BE2C (cell line): Measurements from ENCODE around the gene FBLN2.

ENCODE experiments used
- DNase-seq: peaks from one replicate; pipeline ENCODE4 v3.0.0-alpha.2; 2020
- H3K27me3 ChIP-seq: fragments of 250-450 bp; sonication (Bioruptor Pico); 2 replicates; pipeline ENCODE4 v1.5.1; 2020; ENCODE audit warnings: mild to moderate bottlenecking
- H3K36me3 ChIP-seq: fragments of 250-450 bp; sonication (Bioruptor Pico); 2 replicates; pipeline ENCODE4 v1.5.1; 2020; ENCODE audit warnings: mild to moderate bottlenecking
- H3K4me1 ChIP-seq: fragments of 250-450 bp; sonication (Bioruptor Pico); 2 replicates; pipeline ENCODE4 v1.5.1; 2020
- H3K4me3 ChIP-seq: 2 replicates; pipeline ENCODE4 v1.5.1; 2011; ENCODE audit warnings: low read depth, low read length
- H3K9me3 ChIP-seq: fragments of 250-450 bp; sonication (Bioruptor Pico); 2 replicates; pipeline ENCODE4 v1.5.1; 2020
- CTCF ChIP-seq: IDR thresholded peaks from 2 replicates; pipeline ENCODE4 v1.5.1; 2012; ENCODE audit warnings: mild to moderate bottlenecking, low read depth, low read length

The FBLN2 gene

DNA sequence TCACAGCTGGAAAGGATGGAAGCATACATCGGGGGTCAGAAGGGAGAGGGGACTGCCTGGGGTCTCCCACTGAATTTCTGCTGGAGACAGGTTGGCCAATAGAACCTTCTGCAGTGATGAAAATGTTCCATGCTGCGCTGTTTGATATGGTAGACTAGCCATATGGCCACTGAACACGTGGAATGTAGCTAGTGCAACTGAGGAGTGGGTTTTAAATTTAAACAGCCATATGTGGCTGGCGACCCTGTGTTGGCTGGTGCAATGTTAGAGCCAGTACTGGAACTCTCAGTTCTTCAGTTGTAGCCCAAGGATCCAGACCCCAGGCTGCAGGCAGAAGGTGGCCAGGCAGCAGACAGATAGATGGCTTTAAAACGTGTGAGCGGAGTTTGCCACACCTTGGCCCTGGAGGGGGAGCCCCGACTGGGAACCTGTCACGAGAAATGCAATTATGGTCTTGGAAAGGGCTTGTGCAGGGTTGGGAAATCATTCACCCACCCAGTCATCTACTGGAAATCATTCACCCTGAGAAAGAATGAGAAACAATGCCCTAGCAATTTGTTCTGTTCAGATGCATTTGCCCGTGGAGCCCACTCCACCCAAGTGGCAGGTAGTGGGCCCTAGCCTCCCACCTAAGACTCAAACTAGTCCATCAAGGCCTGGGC lies 127.6 kb downstream of the FBLN2 start:
- H3K36me3 ChIP-seq: no peaks in the 10 kb centered on the region
- H3K4me1 ChIP-seq: no peaks in the 10 kb centered on the region
- TF ChIP-seq CTCF: no peak
- H3K4me3 ChIP-seq: no peak overlapping the region
- H3K9me3 ChIP-seq: no peaks in the 10 kb centered on the region
- H3K27me3 ChIP-seq: no peaks in the 10 kb centered on the region
- DNase-seq: no peak

- TF ChIP-seq CTCF: no peak
- DNase-seq: no peak
- Histone ChIP-seq H3K36me3 (no peaks in the 10 kb centered on the region), H3K9me3 (no peaks in the 10 kb centered on the region), H3K4me3 (no peak overlapping the region), H3K27me3 (no peaks in the 10 kb centered on the region), H3K4me1 (no peaks in the 10 kb centered on the region)
These were observed 128.3 kb downstream of the FBLN2 start for GRCh38 chr3:13677272-13677671.

DNA sequence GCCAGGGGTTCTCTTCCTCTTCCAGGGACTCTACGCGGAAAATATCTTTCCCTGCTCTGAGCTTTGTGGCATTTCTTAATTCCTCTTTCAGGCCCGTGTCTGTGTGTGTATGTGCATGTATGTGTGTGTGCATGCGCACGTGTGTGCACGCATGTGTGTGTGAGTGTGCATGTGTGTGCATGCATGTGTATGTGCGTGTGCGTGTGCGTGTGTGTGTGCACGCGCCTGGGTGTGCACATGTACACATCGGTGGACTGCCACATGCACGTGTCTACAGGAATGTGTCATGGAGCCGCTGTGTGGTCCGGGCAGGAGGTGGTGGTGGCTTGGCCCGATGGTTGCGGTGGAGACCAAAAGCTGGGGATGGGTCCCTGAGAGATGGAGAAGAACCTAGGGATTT lies 133.0 kb downstream of the FBLN2 start:
- Histone ChIP-seq H3K4me1 (no peaks in the 10 kb centered on the region), H3K36me3 (no peaks in the 10 kb centered on the region), H3K4me3 (no peak overlapping the region), H3K9me3 (no peaks in the 10 kb centered on the region), H3K27me3 (no peaks in the 10 kb centered on the region)
- DNase-seq: no peak
- no peak for TF ChIP-seq CTCF

GRCh38 chr3:13682331-13683013 lies 133.5 kb downstream of the FBLN2 start:
- TF ChIP-seq CTCF: no peak
- DNase-seq: no peak
- Histone ChIP-seq H3K36me3 (no peaks in the 10 kb centered on the region), H3K27me3 (no peaks in the 10 kb centered on the region), H3K9me3 (no peaks in the 10 kb centered on the region), H3K4me3 (no peak overlapping the region), H3K4me1 (no peaks in the 10 kb centered on the region)

- H3K4me1 ChIP-seq: no peaks in the 10 kb centered on the region
- H3K36me3 ChIP-seq: no peaks in the 10 kb centered on the region
- no peak for DNase-seq
- no peaks in the 10 kb centered on the region for H3K9me3 ChIP-seq
- no peaks in the 10 kb centered on the region; the same call in 1 of the 2 replicates for H3K27me3 ChIP-seq
- H3K4me3 ChIP-seq: no peak overlapping the region
- no peak for TF ChIP-seq CTCF
These were observed 134.4 kb downstream of the FBLN2 start for GRCh38 chr3:13683288-13683687.

DNA sequence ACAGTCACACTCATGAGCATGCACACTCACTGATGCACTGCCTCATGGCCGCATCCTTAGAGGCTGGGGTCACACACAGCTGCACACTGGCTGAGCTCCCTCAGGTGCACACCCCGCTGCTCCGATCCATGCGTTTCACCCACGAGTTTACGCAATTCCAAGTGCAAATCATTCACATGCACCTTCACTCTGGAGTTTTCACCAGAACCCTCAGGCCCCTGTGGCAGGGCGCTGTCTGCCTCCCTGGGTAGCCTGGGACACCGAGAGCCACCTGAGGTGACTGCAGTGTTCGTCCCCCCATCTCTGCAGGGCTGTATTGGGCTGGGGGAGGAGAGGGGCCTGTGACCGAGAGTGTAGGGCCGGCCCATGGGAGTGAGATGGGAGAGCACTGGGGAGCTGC lies 134.8 kb downstream of the FBLN2 start:
- H3K36me3 ChIP-seq: no peaks in the 10 kb centered on the region
- no peaks in the 10 kb centered on the region for H3K4me1 ChIP-seq
- H3K9me3 ChIP-seq: no peaks in the 10 kb centered on the region
- no peaks in the 10 kb centered on the region; the same call in 1 of the 2 replicates for H3K27me3 ChIP-seq
- TF ChIP-seq CTCF: no peak
- no peak for DNase-seq
- H3K4me3 ChIP-seq: no peak overlapping the region
